ENCODE results near the gene RIBC2.

Gene RIBC2

DNA sequence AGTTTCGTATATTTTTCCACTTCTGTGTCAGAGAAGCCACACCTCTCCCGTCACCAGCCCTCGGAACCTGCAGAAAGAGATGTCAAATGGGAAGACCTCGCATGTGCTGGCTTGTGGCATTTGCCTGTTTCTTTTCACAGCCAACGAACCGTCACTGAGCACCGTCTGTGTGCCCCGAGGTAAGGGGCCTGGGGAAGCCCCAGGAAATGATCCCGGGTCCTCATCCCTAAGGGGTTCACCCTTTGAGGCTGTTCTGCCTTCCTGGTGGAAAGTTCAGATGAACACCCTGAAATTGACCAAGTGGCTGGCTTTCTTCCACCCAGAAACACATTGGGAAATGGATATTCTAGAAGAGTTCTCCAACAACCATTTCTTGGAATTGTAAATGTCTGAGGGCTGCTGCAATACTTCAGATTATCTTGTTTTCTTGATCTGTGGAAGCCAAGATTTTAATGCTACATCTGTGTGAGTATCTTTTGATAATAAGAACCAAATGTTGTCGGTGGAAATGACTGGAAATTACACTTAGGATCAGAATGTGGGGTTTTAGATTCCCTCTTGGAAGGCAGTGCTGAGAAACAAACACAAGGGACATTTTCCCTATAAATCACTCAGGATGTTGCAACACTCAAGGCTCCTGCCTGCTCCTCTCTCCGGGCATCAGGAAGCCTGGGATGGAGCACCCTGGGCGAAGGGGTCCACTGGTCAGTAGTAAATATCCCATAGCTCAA, 37.6 kb downstream of the RIBC2 start:
- TF ChIP-seq, protein P1, sequence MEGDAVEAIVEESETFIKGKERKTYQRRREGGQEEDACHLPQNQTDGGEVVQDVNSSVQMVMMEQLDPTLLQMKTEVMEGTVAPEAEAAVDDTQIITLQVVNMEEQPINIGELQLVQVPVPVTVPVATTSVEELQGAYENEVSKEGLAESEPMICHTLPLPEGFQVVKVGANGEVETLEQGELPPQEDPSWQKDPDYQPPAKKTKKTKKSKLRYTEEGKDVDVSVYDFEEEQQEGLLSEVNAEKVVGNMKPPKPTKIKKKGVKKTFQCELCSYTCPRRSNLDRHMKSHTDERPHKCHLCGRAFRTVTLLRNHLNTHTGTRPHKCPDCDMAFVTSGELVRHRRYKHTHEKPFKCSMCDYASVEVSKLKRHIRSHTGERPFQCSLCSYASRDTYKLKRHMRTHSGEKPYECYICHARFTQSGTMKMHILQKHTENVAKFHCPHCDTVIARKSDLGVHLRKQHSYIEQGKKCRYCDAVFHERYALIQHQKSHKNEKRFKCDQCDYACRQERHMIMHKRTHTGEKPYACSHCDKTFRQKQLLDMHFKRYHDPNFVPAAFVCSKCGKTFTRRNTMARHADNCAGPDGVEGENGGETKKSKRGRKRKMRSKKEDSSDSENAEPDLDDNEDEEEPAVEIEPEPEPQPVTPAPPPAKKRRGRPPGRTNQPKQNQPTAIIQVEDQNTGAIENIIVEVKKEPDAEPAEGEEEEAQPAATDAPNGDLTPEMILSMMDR (IDR thresholded peaks at IDR 0.05; ENCODE audit: low read depth, low read length): no peak
- no peak overlapping the region for H3K4me3 ChIP-seq (ENCODE audit: low read depth, low read length)

DNA sequence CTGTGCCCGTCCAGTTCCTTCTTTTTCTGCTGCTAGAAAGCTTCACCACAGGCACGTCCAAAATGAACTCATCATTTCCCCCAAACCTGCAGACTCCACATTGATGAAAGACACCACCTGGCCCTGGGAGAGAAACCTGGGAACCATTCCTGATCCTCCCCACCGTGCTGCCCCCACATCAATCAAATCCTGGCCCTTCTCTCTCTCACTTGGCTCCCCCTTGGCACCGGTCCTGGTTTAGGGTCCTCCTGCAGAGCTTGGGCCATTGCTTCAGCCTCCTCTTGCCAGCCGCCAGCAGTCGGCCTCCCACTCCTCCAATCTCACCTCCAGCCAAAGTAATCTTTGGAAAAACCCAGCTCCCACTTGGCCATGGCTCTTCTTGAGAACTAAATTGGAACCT, 38.5 kb downstream of the RIBC2 start:
- no peak overlapping the region for H3K4me3 ChIP-seq (ENCODE audit: low read depth, low read length)
- TF ChIP-seq, protein P1 (IDR thresholded peaks at IDR 0.05; ENCODE audit: low read depth, low read length): no peak

DNA sequence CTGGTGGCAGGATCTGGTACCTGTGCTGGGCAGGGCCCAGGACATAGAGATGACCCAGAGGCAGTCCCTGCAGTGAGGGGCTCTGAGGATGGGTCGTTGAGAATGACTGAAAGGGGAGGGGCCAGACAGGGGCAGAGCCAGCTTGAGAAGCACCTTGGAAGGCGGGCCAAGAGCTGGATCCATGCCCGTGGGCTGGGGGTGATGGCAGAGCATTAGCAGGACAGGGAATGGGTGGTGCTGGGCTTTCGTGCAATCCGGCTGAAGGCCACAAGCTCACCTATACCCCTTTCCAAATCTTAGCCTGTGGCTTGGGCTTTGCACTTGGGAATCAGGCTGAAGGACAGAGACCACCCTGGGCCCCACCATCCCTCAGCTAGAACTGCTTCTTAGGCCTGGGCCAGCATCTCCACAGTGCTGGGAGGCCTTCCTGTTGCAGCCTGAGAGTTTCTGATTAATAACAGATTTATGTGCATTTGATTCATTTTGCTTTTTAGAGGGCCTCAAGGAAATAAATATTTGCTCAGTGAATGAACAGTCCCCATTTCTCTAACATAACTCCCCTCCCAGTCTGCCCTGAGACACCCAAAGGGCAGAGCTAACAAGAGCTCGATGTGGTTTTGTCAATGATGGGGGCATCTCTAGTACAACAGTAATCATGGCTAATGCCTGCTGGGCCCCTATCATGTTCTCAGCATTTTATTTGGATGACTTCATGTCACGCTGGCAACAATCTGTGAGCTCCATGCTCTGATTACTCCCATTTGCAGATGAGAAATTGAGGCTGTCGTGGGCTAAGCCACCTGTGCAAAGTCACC, 39.3 kb downstream of the RIBC2 start:
- H3K4me3 ChIP-seq (ENCODE audit: low read depth, low read length): no peak overlapping the region
- TF ChIP-seq, protein P1 (IDR thresholded peaks at IDR 0.05; ENCODE audit: low read depth, low read length): no peak

DNA sequence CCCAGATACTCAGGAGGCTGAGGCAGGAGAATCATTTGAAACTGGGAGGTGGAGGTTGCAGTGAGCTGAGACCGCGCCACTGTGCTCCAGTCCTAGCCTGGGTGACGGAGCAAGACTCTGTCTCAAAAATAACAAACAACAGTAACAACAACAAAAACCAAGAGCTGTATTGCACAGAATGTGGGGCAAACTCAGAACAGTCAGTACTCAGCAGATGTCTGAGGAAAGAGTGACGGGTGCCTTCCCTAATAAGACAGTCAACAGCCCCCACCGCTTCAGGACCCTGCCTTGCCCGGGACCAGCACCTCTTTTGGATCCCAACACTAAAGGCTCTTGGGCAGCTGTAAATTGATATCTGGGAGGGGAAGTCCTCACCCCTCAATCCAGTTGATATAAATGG, 40.3 kb downstream of the RIBC2 start:
- H3K4me3 ChIP-seq (ENCODE audit: low read depth, low read length): no peak overlapping the region
- TF ChIP-seq, protein P1 (IDR thresholded peaks at IDR 0.05; ENCODE audit: low read depth, low read length): no peak

DNA sequence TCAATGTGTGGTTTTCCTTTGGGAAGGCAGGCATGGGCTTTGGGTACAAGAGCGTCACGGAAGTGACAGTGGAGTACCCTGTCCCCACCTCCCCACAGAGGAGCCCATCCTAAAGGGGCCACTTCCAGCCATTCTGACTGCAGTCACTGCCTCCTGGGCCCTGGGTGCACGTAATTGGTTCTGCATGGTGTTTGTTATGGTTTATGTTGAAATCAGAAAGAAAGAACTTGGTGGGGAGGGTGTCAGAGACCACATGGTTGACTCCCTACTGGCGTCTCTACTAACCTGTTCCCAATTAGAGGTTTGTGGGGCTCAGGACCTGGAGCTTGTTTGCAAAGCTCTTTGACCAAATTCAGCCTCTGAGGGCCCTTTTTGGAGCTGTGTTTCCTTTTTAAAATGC, 40.8 kb downstream of the RIBC2 start:
- TF ChIP-seq, protein P1 (IDR thresholded peaks at IDR 0.05; ENCODE audit: low read depth, low read length): no peak
- H3K4me3 ChIP-seq (ENCODE audit: low read depth, low read length): no peak overlapping the region

DNA sequence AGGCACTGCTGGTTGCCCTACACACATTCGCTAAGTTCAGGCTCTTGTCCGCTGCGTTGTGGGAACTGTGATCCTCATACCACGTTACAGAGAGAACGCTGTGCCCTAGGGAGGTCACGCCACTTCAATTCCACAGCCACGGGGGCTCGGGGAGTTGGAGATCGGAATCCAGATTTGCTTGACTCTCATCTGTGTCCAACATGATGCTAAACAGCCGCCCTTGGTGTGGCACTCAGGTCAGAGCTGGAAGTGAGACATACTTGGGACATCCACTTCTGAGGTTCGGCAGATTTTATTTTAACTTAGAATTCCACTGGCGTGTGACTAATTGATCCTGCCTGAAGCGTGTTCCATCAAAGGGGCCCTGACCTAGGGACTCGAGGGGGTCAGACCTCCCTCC, 41.7 kb downstream of the RIBC2 start:
- TF ChIP-seq, protein P1 (IDR thresholded peaks at IDR 0.05; ENCODE audit: low read depth, low read length): no peak

DNA sequence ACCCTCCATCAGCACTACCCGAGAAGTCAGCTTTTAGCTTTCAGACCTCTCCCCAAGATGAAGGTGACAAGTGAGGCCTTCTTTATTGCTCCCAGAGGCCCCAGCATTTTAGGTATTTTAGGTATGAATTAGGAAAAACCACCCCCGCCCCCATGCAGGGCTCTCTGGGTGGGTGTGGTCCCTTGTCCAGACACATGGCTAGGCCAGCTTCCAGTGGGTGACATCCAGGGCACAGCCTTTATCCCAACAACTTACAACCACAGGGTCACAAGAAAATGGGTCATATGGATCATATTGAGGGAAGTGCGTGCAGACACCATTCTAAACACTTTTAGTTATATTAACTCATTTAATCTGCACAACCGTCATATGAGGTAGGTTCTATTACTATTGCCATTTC, 42.1 kb downstream of the RIBC2 start:
- no peak overlapping the region for H3K4me3 ChIP-seq (ENCODE audit: low read depth, low read length)
- TF ChIP-seq, protein P1 (IDR thresholded peaks at IDR 0.05; ENCODE audit: low read depth, low read length): no peak

More for the DNA sequence above, 41.7 kb downstream of the RIBC2 start:
- no peak overlapping the region for H3K4me3 ChIP-seq (ENCODE audit: low read depth, low read length)

Measured in WI38 (cell line).